Vagina (tissue), 2 donors: ENCODE measurements around the gene ACSS3.

ENCODE experiments used
- CTCF ChIP-seq, 3 experiments: fragments of 450-650 bp in 2 of 3; fragments of 200-600 bp in 1 of 3; sonication (generic) in 1 of 3; IDR thresholded peaks; one replicate each; pipeline ENCODE4 v1.5.1; 2017 to 2019; ENCODE audit warnings: antibody characterized with exemption in 3 of 3, mild to moderate bottlenecking in 2 of 3, moderate library complexity in 2 of 3
- POLR2A ChIP-seq, 2 donors: fragments of 450-650 bp; IDR thresholded peaks; one replicate each; pipeline ENCODE4 v1.6.1; 2017; ENCODE audit warnings: antibody characterized with exemption in 2 of 2, mild to moderate bottlenecking in 2 of 2, moderate library complexity in 2 of 2

- TF ChIP-seq CTCF (IDR thresholded peaks at IDR 0.05) = no peak
- TF ChIP-seq POLR2A (IDR thresholded peaks at IDR 0.05) = no peak
Measured at GRCh38 chr12:81147292-81147919, 69.5 kb downstream of the ACSS3 start.
